ENCODE results near the gene RIMBP3C. TPM values are rescaled to one million over a fixed set of nuclear protein-coding genes. Genes with fewer than 3 reads are reported as not detected.
"Not testable (repeated sequence)": the region's sequence is repeated elsewhere in the genome, so short reads cannot be mapped to it uniquely, and the experiment has no call there.

The RIMBP3C gene
- total RNA-seq, 1 donor from 2014 or later: under 0.01 TPM

DNA sequence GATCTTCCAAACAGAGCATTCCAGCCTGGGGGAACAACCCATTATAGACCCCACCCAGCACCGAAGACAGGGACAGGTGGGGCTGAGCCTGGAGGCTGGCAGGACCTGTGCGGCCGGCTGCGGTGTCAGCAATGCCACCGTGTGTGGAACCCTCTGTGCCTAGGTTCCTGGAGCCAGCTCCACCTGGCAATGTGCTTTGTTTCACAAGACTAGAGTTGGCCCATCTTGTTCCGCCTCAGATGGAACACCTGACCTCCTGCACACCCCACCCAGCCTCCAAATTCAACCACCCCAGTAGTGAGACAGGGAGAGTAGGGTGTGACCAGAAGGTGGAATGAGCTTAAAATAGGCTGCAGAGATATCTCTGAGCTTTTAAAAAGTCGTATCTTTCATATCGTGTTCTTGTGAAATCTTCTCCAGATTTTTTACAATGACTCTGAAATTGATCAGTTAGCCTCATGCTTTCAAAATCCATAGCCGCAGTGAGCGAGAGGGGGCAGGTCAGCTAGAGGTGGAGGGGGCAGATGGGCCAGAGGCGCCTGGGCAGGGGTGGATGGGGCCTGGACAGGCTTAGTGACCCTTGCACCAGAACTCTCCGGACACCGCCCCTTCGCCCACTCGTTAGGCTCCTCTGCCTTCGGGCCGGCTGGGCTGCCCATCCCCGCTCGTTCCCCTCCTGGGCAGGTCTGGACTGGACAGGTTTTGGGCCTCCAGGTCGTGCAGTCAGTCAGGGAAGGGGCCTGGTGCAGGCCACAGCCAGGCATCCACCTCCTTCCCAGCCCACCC is 18.2 kb downstream of the RIMBP3C start:
- DNase-seq (ENCODE audit: low read depth in 2 of 2): not testable (repeated sequence)

DNA sequence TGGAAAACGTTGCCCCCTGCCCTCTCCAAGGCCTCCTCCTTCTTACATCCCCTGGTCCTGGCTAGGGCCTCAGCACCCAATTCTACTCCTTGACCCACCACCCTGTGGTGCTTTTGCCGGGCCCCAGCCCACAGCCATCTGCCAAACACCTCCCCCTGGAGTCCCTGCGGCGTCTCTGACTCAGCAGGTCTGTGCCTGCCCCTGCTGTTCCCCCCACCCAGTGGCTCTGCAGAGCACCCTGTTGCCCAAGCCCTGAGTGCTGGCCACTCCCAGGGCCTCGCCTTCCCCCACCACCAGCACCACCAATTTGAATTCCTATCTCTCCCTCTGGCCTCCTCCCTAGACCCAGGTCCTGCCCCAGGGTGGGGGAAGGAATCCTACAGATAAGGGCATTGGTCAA is 19.7 kb downstream of the RIMBP3C start:
- DNase-seq (ENCODE audit: low read depth in 2 of 2): not testable (repeated sequence)

DNA sequence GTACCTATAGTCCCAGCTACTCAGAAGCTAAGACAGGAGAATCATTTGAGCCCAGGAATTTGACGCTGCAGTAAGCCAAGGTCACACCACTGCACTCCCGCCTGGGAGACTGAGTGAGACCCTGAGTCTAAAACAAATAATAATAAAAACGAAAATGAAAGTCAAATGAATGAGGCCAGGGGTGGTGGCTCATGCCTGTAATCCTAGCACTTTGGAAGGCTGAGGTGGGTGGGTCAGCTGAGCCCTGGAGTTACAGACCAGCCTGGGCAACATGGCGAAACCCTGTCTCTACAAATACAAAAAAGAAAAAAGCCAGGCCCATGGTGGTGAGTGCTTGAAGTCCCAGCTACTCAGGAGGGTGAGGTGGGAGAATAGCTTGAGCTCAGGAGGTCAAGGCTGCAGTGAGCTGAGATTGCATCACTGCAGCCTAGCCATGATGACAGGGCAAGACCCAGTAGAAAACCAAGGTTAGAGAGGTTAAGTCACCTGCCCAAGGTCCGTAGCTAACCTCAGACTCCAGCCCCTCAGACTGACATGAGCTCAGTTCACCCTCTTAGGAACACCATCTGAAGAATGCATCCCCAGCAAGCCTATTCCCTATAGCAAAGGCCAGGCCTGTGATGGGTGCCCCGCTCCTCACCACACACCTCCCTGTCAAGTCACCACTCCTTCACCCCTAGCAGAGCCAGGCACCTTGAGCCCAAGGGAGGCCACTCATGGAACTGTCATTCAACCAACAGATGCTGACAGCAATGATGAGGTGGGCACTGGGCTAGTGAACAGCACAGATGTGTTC is 24.4 kb downstream of the RIMBP3C start:
- not testable (repeated sequence) for DNase-seq (ENCODE audit: low read depth in 2 of 2)

GRCh38 chr22:21516970-21517764 is 34.1 kb downstream of the RIMBP3C start:
- not testable (repeated sequence) for DNase-seq (ENCODE audit: low read depth in 2 of 2)

DNA sequence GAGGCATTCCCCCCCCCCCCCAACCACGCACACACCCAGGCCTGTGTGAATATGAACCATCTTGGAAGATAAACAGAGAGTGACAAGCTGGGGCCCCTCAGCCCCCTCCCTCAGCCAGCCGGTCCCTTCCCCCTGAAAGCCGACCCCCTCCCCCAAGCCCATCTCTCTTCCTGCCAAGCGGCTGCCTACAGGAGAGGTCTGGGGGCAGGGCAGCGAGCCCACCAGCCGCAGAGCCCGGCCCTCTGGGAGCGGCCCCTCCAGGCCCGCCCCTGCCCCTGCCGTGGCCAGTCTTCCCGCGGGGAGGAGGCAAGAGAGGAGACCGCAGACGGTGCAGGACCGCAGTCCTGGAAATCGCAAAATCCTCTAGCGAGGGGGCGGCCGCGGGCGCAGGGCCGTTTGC is 34.7 kb downstream of the RIMBP3C start:
- DNase-seq (ENCODE audit: low read depth in 2 of 2): not testable (repeated sequence)

- DNase-seq (ENCODE audit: low read depth in 2 of 2): not testable (repeated sequence)
Measured at GRCh38 chr22:21515234-21515633, 36.0 kb downstream of the RIMBP3C start.

- not testable (repeated sequence) for DNase-seq (ENCODE audit: low read depth in 2 of 2)
Measured at GRCh38 chr22:21514117-21514516, 37.1 kb downstream of the RIMBP3C start.

DNA sequence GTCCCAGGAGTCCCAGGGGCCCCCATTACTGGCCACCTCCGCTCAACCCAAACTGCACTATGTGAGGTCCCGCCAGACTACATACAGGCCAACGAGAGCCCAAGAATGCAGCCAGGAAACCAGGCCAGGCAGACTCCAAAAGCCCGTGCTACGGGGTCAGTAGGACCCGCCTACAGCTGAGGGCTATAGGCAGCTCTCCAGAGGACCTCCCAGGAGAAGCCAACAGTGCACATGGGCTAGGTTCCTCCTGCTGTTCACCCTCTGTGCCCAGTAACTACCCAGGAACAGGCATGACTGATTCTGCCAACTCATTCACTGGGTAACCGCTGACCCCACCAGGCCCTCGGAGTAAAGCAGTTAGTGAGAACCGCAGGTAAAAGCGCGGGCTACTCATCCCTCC is 39.2 kb downstream of the RIMBP3C start:
- DNase-seq (ENCODE audit: low read depth in 2 of 2): not testable (repeated sequence)

GRCh38 chr22:21510397-21510796 is 40.9 kb downstream of the RIMBP3C start:
- DNase-seq (ENCODE audit: low read depth in 2 of 2): not testable (repeated sequence)

GRCh38 chr22:21499623-21500506 is 51.4 kb downstream of the RIMBP3C start:
- not testable (repeated sequence) for DNase-seq (ENCODE audit: low read depth in 2 of 2)

DNA sequence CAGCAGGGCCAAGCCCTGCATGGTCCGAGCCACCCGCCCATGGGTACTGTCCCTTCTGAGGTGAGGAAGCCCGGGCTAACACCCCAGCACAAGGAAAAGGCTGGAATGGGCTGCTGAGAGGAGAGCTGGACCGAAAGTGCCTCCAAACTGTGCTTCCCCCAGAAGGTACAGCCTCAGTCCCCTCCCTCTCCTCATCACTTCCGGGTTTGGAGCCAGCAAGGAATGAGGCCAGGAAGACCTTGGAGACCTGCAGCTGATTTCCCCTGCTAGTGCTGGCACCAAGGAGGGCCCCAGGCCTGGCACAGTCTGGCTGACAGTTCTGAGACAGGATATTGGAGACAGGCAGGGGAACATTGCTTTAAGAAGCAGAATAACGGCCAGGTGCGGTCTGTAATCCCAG is 52.8 kb downstream of the RIMBP3C start:
- not testable (repeated sequence) for DNase-seq (ENCODE audit: low read depth in 2 of 2)

- not testable (repeated sequence) for DNase-seq (ENCODE audit: low read depth in 2 of 2)
Measured at GRCh38 chr22:21497984-21498383, 53.3 kb downstream of the RIMBP3C start.

Other genes starting within 250 kb of the RIMBP3C start
- gene RIMBP3B, start 167.7 kb downstream of the RIMBP3C start, total RNA-seq: under 0.01 TPM in 2 replicates
- gene HIC2, start 134.1 kb downstream of the RIMBP3C start, total RNA-seq: 1.7 and 3.2 TPM in 2 replicates
- gene TMEM191C, start 84.1 kb downstream of the RIMBP3C start, total RNA-seq: 0.20 and 0.44 TPM in 2 replicates
- 21.4 and 23.3 TPM in 2 replicates for gene UBE2L3, start 16.3 kb upstream of the RIMBP3C start, total RNA-seq
- gene YDJC, start 78.6 kb upstream of the RIMBP3C start, total RNA-seq: 10.5 and 12.0 TPM in 2 replicates
- gene CCDC116, start 81.3 kb upstream of the RIMBP3C start, total RNA-seq: not detected in 2 replicates
- 32.7 and 34.9 TPM in 2 replicates for gene SDF2L1, start 90.8 kb upstream of the RIMBP3C start, total RNA-seq
- 11.3 and 13.3 TPM in 2 replicates for gene PPIL2, start 114.6 kb upstream of the RIMBP3C start, total RNA-seq
- 2.8 and 5.2 TPM in 2 replicates for gene YPEL1, start 184.3 kb upstream of the RIMBP3C start, total RNA-seq

All from lung microvascular endothelial cell (primary cell).